D721Med (cell line): ENCODE measurements around the gene FMN1.
"Not testable (repeated sequence)": the region's sequence is repeated elsewhere in the genome, so short reads cannot be mapped to it uniquely, and the experiment has no call there.

Experiments
- DNase-seq: peaks from one replicate; pipeline ENCODE4 v3.0.0; 2011; ENCODE audit warnings: low spot score; ENCODE audit not compliant: insufficient read length
- FAIRE-seq: peaks from 2 replicates; lab custom pipeline; 2011; peaks lifted over from hg19 to GRCh38; lab: Jason Lieb, UNC
- CTCF ChIP-seq: IDR thresholded peaks from 2 replicates; pipeline ENCODE4 v1.5.1; 2012; ENCODE audit warnings: mild to moderate bottlenecking, control low read depth; ENCODE audit not compliant: insufficient read depth; ENCODE audit errors: missing control alignments

Gene FMN1

GRCh38 chr15:32855942-32856341, 338.6 kb downstream of the FMN1 start:
- DNase-seq, result no peak
- TF ChIP-seq CTCF, result no peak
- FAIRE-seq, result no peak

GRCh38 chr15:32853592-32853991, 340.9 kb downstream of the FMN1 start:
- no peak for TF ChIP-seq CTCF
- FAIRE-seq (no peak), DNase-seq (no peak)

- TF ChIP-seq CTCF, result no peak
- FAIRE-seq, result no peak
- no peak for DNase-seq
These were observed 341.7 kb downstream of the FMN1 start for GRCh38 chr15:32852771-32853170.

GRCh38 chr15:32852017-32852416, 342.5 kb downstream of the FMN1 start:
- FAIRE-seq, result no peak
- TF ChIP-seq CTCF, result no peak
- no peak for DNase-seq

GRCh38 chr15:32851572-32851971, 342.9 kb downstream of the FMN1 start:
- FAIRE-seq (no peak), DNase-seq (no peak)
- TF ChIP-seq CTCF, result no peak

- FAIRE-seq (peak; percentile 80), DNase-seq (peak; percentile 41)
- no peak for TF ChIP-seq CTCF
These were observed 344.5 kb downstream of the FMN1 start for GRCh38 chr15:32849769-32850668.

GRCh38 chr15:32846671-32847070, 347.8 kb downstream of the FMN1 start:
- not testable (repeated sequence) for FAIRE-seq, DNase-seq
